Stimulated activated CD8-positive, alpha-beta memory T cell treated with anti-CD3 and anti-CD28 coated beads, Interleukin-7, amount 100 ng/mL, for 1 hour (primary cell): ENCODE data around the gene UBAC1.

Experiments
- DNase-seq, 2 donors: peaks; one replicate each; pipeline ENCODE4 v3.0.0-alpha.2; 2020; ENCODE audit warnings: low read depth in 2 of 2

UBAC1 gene

DNA sequence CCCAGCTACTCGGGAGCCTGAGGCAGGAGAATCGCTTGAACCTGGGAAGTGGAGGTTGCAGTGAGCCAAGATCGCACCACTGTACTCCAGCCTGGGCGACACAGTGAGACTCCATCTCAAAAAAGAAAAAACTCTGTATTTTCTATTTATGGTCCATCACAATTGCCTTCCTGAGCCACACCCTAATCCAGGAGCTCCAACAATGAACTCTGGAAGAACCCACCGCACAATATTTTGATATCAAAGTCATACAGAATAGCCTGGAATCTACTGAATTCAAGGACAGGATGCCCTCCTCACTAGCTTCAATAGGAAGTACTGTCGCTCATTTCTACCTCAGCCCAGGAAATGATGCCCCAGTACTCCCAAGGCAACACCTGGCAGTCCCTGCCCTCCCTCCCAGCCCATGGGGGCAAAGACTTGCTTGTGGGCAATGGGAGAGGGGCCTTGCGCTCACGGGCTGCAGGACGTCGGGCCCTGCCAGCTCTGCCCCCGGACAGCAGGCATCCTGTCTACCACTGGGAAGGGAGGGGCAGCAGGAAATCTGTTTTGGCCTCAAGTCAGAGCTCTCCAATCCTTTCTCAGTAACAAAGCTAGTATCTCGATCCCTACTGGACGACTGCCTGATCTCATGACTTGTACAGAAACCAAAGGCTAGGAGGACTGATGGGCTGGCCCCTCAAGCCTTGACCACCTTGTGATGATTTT is 19.7 kb downstream of the UBAC1 start:
- DNase-seq: no peak

- peak in 1 of 2 donors; percentile 2 for DNase-seq
Observed at GRCh38 chr9:135939351-135940265, 21.6 kb downstream of the UBAC1 start.

GRCh38 chr9:135937521-135938489 is 23.4 kb downstream of the UBAC1 start:
- no peak for DNase-seq

GRCh38 chr9:135933114-135933513 is 28.1 kb downstream of the UBAC1 start:
- DNase-seq: no peak

GRCh38 chr9:135932656-135933055 is 28.5 kb downstream of the UBAC1 start:
- no peak for DNase-seq

GRCh38 chr9:135931349-135931820 is 29.8 kb downstream of the UBAC1 start:
- no peak for DNase-seq

DNA sequence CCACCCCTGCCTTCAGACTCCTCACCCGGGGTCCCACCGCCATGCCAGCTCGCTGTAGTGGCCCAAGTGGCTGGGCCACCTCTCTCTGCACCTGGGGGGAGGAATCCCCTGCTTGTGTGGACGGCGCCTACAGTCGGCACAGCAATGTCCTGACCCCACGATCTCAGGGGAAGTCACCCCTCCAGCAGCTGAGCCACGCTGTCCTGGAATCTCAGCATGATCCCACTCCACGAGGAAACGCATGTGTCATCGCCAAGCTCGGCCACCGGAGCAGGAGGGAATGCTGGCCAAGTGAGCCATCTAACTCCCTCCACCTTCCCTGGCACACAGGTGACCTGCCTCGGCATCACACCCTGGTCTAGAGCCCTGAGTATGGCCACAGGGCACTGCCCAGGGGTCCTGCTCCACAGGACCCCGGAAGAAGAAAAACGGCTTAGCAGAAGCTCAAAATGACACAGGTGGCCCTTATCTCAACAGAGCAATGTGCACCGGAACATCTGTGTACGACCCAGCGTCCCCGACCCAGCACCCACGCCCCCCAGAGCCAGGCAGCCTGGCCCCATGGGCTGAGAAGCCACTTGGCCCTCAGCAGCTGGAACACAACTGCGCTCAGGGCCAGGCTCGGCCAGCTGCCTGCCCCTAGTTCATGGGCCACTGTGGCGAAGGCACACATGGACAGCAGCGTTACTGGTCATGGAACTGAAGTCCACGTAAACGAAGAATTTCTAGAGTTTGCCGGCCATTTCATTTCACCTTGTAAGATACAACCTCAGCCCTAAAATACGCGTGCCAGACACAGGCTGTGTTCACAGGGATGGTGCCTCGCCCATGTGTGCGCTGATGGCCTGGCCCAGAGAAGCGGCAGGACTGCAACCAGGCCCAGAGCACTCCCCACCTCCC is 30.5 kb downstream of the UBAC1 start:
- DNase-seq: no peak

- DNase-seq: no peak
Observed at GRCh38 chr9:135929656-135930445, 31.3 kb downstream of the UBAC1 start.

- no peak for DNase-seq
Observed at GRCh38 chr9:135928731-135929655, 32.2 kb downstream of the UBAC1 start.

- DNase-seq: no peak
Observed at GRCh38 chr9:135928074-135928730, 33.0 kb downstream of the UBAC1 start.

- DNase-seq: no peak
Observed at GRCh38 chr9:135927195-135928013, 33.8 kb downstream of the UBAC1 start.

DNA sequence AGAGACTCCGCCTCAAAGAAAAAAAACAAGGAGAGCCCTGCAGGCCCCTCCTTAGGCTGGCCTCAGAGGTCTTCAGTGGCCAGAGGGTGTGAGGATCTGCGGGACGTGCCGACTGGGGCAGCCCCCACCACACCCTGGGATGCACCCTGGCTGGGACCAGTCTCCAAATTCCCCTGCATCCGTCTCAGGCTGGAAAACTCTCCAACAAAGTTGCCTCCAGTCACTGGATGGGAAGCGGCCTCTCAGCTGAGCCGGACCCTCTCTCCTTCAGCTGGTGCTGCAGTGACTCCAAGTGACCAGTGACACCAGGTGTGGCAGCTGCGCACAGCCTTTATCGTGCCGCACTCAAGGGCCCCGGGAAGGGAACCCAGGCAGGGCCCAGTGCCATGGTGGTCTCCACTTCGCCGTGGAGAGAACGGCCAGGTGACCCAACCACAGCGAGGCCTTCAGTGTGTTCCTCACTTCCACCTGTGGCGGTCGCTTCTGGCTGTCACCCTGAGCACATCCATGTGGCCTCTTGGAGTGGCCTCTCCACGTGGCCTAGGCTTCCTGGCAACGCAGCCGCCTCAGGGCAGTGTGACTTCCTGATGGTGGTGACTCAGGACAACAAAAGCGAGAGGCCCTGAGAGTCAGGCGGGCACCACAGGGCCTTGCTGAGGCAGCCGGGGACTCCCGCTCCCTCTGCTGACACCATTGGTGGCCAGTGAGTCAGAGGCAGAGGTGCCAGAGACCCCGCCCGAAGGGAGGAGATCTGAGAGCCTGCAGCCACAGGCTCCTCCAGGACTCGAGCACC is 34.6 kb downstream of the UBAC1 start:
- DNase-seq: peak in 1 of 2 donors; percentile 8

- no peak for DNase-seq
Observed at GRCh38 chr9:135925496-135926133, 35.6 kb downstream of the UBAC1 start.

GRCh38 chr9:135924628-135925338 is 36.4 kb downstream of the UBAC1 start:
- no peak for DNase-seq

- DNase-seq: no peak
Observed at GRCh38 chr9:135923508-135923907, 37.7 kb downstream of the UBAC1 start.
